Measurements from ENCODE around the gene TLE5.
A peak's percentile ranks its signal among the peaks of the same experiment; 100 is the strongest.

TLE5 gene

GRCh38 chr19:3073931-3074595 lies 11.8 kb upstream of the TLE5 start:
- Histone ChIP-seq H2BK12ac (ENCODE audit: low read length) (no peak overlapping the region), H3K79me1 (ENCODE audit: low read depth, low read length) (no peaks in the 10 kb centered on the region)
- no CpG with 5 or more reads among the region's 8 CpGs for WGBS, 2 donors (ENCODE audit: extremely low coverage in 2 of 2, insufficient read length in 2 of 2, insufficient replicate concordance in 1 of 2)

GRCh38 chr19:3073159-3073563 lies 10.9 kb upstream of the TLE5 start:
- no peak overlapping the region for H4K91ac ChIP-seq (ENCODE audit: low read depth, low read length, poor library complexity)
- no peaks in the 10 kb centered on the region for H3K36me3 ChIP-seq (replicated peaks in 1 of 2; ENCODE audit: control insufficient read depth in 2 of 2, insufficient read depth in 2 of 2, low read length in 2 of 2)
- H2AFZ ChIP-seq (ENCODE audit: low read length): no peak overlapping the region
- no peak overlapping the region for H3K18ac ChIP-seq (ENCODE audit: low read length)
- no peak overlapping the region for H2AK5ac ChIP-seq (ENCODE audit: low read depth, low read length)
- no peak overlapping the region for H3K9ac ChIP-seq (ENCODE audit: low read depth, low read length, poor library complexity)
- H3K4me3 ChIP-seq (ENCODE audit: low read length in 2 of 2): no peak overlapping the region
- H2BK120ac ChIP-seq (ENCODE audit: low read depth, low read length): no peak overlapping the region
- H3K79me1 ChIP-seq (ENCODE audit: low read depth, low read length): no peaks in the 10 kb centered on the region
- H2BK15ac ChIP-seq (ENCODE audit: low read length): no peak overlapping the region
- no peak overlapping the region for H3K14ac ChIP-seq (ENCODE audit: low read length)
- H4K8ac ChIP-seq (ENCODE audit: low read depth, low read length): no peak overlapping the region
- no peak overlapping the region for H2BK5ac ChIP-seq (ENCODE audit: low read length)
- no peak overlapping the region for H3K23ac ChIP-seq (ENCODE audit: low read depth, low read length, poor library complexity)
- H3K4me2 ChIP-seq (ENCODE audit: insufficient read depth, low read length, poor library complexity, severe bottlenecking): no peak overlapping the region
- H3K9me3 ChIP-seq (replicated peaks in 1 of 2; ENCODE audit: control insufficient read depth in 2 of 2, insufficient read depth in 1 of 2, low read depth in 1 of 2, low read length in 2 of 2): no peaks in the 10 kb centered on the region
- H2BK12ac ChIP-seq (ENCODE audit: low read length): no peak overlapping the region
- DNase-seq (ENCODE audit: low spot score): no peak
- peaks cover 0 to 3% of the 10 kb centered on the region in 2 donors for H3K4me1 ChIP-seq (ENCODE audit: control insufficient read depth in 2 of 2, insufficient read depth in 1 of 2, low read depth in 1 of 2, low read length in 2 of 2)
- H3K27ac ChIP-seq (replicated peaks; ENCODE audit: low read length): no peak overlapping the region
- no peak overlapping the region for H3K4ac ChIP-seq (ENCODE audit: low read length)
- H3K27me3 ChIP-seq (ENCODE audit: control insufficient read depth in 3 of 3, insufficient read depth in 3 of 3, low read depth in 1 of 3, low read length in 3 of 3): peaks cover 0 to 9% (median 6%) of the 10 kb centered on the region in 3 experiments
- WGBS, 2 donors (ENCODE audit: extremely low coverage in 2 of 2, insufficient read length in 2 of 2, insufficient replicate concordance in 1 of 2): no CpG with 5 or more reads among the region's 3 CpGs

More at GRCh38 chr19:3073931-3074595, 11.8 kb upstream of the TLE5 start:
- H3K27ac ChIP-seq (replicated peaks; ENCODE audit: low read length): no peak overlapping the region
- H2AK5ac ChIP-seq (ENCODE audit: low read depth, low read length): peak overlapping the region; percentile 92
- H3K9me3 ChIP-seq (replicated peaks in 1 of 2; ENCODE audit: control insufficient read depth in 2 of 2, insufficient read depth in 1 of 2, low read depth in 1 of 2, low read length in 2 of 2): no peaks in the 10 kb centered on the region
- no peak overlapping the region for H3K23ac ChIP-seq (ENCODE audit: low read depth, low read length, poor library complexity)
- H2BK15ac ChIP-seq (ENCODE audit: low read length): peak overlapping the region; percentile 75
- no peak overlapping the region for H3K4ac ChIP-seq (ENCODE audit: low read length)
- no peak overlapping the region for H3K9ac ChIP-seq (ENCODE audit: low read depth, low read length, poor library complexity)
- no peak overlapping the region for H4K91ac ChIP-seq (ENCODE audit: low read depth, low read length, poor library complexity)
- H3K4me3 ChIP-seq (ENCODE audit: low read length in 2 of 2): no peak overlapping the region
- H3K4me1 ChIP-seq (ENCODE audit: control insufficient read depth in 2 of 2, insufficient read depth in 1 of 2, low read depth in 1 of 2, low read length in 2 of 2): peaks cover 0 to 3% of the 10 kb centered on the region in 2 donors
- no peak overlapping the region for H2BK120ac ChIP-seq (ENCODE audit: low read depth, low read length)
- H3K27me3 ChIP-seq (ENCODE audit: control insufficient read depth in 3 of 3, insufficient read depth in 3 of 3, low read depth in 1 of 3, low read length in 3 of 3): peaks cover 0 to 9% (median 6%) of the 10 kb centered on the region in 3 experiments
- H3K18ac ChIP-seq (ENCODE audit: low read length): no peak overlapping the region
- no peak overlapping the region for H3K4me2 ChIP-seq (ENCODE audit: insufficient read depth, low read length, poor library complexity, severe bottlenecking)
- DNase-seq (ENCODE audit: low spot score): no peak
- H2AFZ ChIP-seq (ENCODE audit: low read length): no peak overlapping the region
- H3K36me3 ChIP-seq (replicated peaks in 1 of 2; ENCODE audit: control insufficient read depth in 2 of 2, insufficient read depth in 2 of 2, low read length in 2 of 2): no peaks in the 10 kb centered on the region
- no peak overlapping the region for H4K8ac ChIP-seq (ENCODE audit: low read depth, low read length)
- H2BK5ac ChIP-seq (ENCODE audit: low read length): no peak overlapping the region
- H3K14ac ChIP-seq (ENCODE audit: low read length): no peak overlapping the region

- Histone ChIP-seq H3K27ac (replicated peaks; ENCODE audit: low read length) (no peak overlapping the region), H3K4me2 (ENCODE audit: insufficient read depth, low read length, poor library complexity, severe bottlenecking) (no peak overlapping the region)
- WGBS, 2 donors (ENCODE audit: extremely low coverage in 2 of 2, insufficient read length in 2 of 2, insufficient replicate concordance in 1 of 2): no CpG with 5 or more reads among the region's 4 CpGs
Observed at GRCh38 chr19:3071768-3072167, 9.5 kb upstream of the TLE5 start.

GRCh38 chr19:3068071-3068470 lies 5.8 kb upstream of the TLE5 start:
- Histone ChIP-seq H2BK120ac (ENCODE audit: low read depth, low read length) (no peak overlapping the region), H3K4me3 (ENCODE audit: low read length in 2 of 2) (no peak overlapping the region), H3K23ac (ENCODE audit: low read depth, low read length, poor library complexity) (no peak overlapping the region), H2AK5ac (ENCODE audit: low read depth, low read length) (peak overlapping the region; percentile 75), H3K4me1 (ENCODE audit: control insufficient read depth in 2 of 2, insufficient read depth in 1 of 2, low read depth in 1 of 2, low read length in 2 of 2) (no peaks in the 10 kb centered on the region), H3K9ac (ENCODE audit: low read depth, low read length, poor library complexity) (no peak overlapping the region), H3K36me3 (replicated peaks in 1 of 2; ENCODE audit: control insufficient read depth in 2 of 2, insufficient read depth in 2 of 2, low read length in 2 of 2) (no peaks in the 10 kb centered on the region), H3K14ac (ENCODE audit: low read length) (no peak overlapping the region), H3K9me3 (replicated peaks in 1 of 2; ENCODE audit: control insufficient read depth in 2 of 2, insufficient read depth in 1 of 2, low read depth in 1 of 2, low read length in 2 of 2) (no peaks in the 10 kb centered on the region), H2BK15ac (ENCODE audit: low read length) (no peak overlapping the region), H2BK5ac (ENCODE audit: low read length) (no peak overlapping the region), H3K27ac (replicated peaks; ENCODE audit: low read length) (no peak overlapping the region), H2AFZ (ENCODE audit: low read length) (no peak overlapping the region), H3K18ac (ENCODE audit: low read length) (no peak overlapping the region), H4K91ac (ENCODE audit: low read depth, low read length, poor library complexity) (no peak overlapping the region), H3K4me2 (ENCODE audit: insufficient read depth, low read length, poor library complexity, severe bottlenecking) (no peak overlapping the region), H3K79me1 (ENCODE audit: low read depth, low read length) (no peaks in the 10 kb centered on the region), H3K27me3 (ENCODE audit: control insufficient read depth in 3 of 3, insufficient read depth in 3 of 3, low read depth in 1 of 3, low read length in 3 of 3) (peaks cover 0 to 17% (median 2%) of the 10 kb centered on the region in 3 experiments), H2BK12ac (ENCODE audit: low read length) (no peak overlapping the region), H3K4ac (ENCODE audit: low read length) (no peak overlapping the region), H4K8ac (ENCODE audit: low read depth, low read length) (no peak overlapping the region)
- DNase-seq (ENCODE audit: low spot score): no peak
- no CpG with 5 or more reads among the region's 21 CpGs for WGBS, 2 donors (ENCODE audit: extremely low coverage in 2 of 2, insufficient read length in 2 of 2, insufficient replicate concordance in 1 of 2)

More at GRCh38 chr19:3071768-3072167, 9.5 kb upstream of the TLE5 start:
- H2BK12ac ChIP-seq (ENCODE audit: low read length): no peak overlapping the region
- no peak overlapping the region for H2BK5ac ChIP-seq (ENCODE audit: low read length)
- no peaks in the 10 kb centered on the region for H3K9me3 ChIP-seq (replicated peaks in 1 of 2; ENCODE audit: control insufficient read depth in 2 of 2, insufficient read depth in 1 of 2, low read depth in 1 of 2, low read length in 2 of 2)
- H3K36me3 ChIP-seq (replicated peaks in 1 of 2; ENCODE audit: control insufficient read depth in 2 of 2, insufficient read depth in 2 of 2, low read length in 2 of 2): no peaks in the 10 kb centered on the region
- peaks cover 0 to 9% (median 6%) of the 10 kb centered on the region in 3 experiments for H3K27me3 ChIP-seq (ENCODE audit: control insufficient read depth in 3 of 3, insufficient read depth in 3 of 3, low read depth in 1 of 3, low read length in 3 of 3)
- no peak overlapping the region for H2BK15ac ChIP-seq (ENCODE audit: low read length)
- no peak overlapping the region for H3K9ac ChIP-seq (ENCODE audit: low read depth, low read length, poor library complexity)
- no peak overlapping the region for H2BK120ac ChIP-seq (ENCODE audit: low read depth, low read length)
- no peak overlapping the region for H3K23ac ChIP-seq (ENCODE audit: low read depth, low read length, poor library complexity)
- no peak overlapping the region for H3K18ac ChIP-seq (ENCODE audit: low read length)
- no peak overlapping the region for H2AK5ac ChIP-seq (ENCODE audit: low read depth, low read length)
- H3K4ac ChIP-seq (ENCODE audit: low read length): no peak overlapping the region
- H4K8ac ChIP-seq (ENCODE audit: low read depth, low read length): no peak overlapping the region
- H2AFZ ChIP-seq (ENCODE audit: low read length): no peak overlapping the region
- no peak overlapping the region for H3K14ac ChIP-seq (ENCODE audit: low read length)
- no peaks in the 10 kb centered on the region for H3K79me1 ChIP-seq (ENCODE audit: low read depth, low read length)
- peaks cover 0 to 3% of the 10 kb centered on the region in 2 donors for H3K4me1 ChIP-seq (ENCODE audit: control insufficient read depth in 2 of 2, insufficient read depth in 1 of 2, low read depth in 1 of 2, low read length in 2 of 2)
- H4K91ac ChIP-seq (ENCODE audit: low read depth, low read length, poor library complexity): no peak overlapping the region
- DNase-seq (ENCODE audit: low spot score): no peak
- H3K4me3 ChIP-seq (ENCODE audit: low read length in 2 of 2): no peak overlapping the region

All from neuronal stem cell (in vitro differentiated cells).